HG02970 (cell line): Measurements from ENCODE around the gene MYO7B.

Experiments
- ATAC-seq: cut with Tn5 transposase; IDR thresholded peaks from one replicate; pipeline ENCODE4 v1.9.1; 2021; ENCODE audit warnings: mild to moderate bottlenecking, moderate library complexity, moderate number of reproducible peaks; ENCODE audit not compliant: unreplicated experiment, low FRiP score

MYO7B gene

DNA sequence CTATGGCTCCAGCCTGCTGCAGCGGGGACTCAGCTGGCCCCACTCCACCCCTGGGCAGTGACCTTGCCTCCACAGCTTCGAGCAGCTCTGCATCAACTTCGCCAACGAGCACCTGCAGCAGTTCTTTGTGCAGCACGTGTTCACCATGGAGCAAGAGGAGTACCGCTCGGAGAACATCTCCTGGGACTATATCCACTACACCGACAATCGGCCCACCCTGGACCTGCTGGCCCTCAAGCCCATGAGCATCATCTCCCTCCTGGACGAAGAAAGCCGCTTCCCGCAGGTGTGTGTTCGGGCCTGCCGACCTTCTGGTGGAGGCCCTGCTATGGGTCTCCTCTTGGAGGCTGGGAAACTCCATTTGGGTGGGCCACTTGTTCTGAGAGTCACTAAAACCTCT lies 48.6 kb downstream of the MYO7B start:
- ATAC-seq = no peak

DNA sequence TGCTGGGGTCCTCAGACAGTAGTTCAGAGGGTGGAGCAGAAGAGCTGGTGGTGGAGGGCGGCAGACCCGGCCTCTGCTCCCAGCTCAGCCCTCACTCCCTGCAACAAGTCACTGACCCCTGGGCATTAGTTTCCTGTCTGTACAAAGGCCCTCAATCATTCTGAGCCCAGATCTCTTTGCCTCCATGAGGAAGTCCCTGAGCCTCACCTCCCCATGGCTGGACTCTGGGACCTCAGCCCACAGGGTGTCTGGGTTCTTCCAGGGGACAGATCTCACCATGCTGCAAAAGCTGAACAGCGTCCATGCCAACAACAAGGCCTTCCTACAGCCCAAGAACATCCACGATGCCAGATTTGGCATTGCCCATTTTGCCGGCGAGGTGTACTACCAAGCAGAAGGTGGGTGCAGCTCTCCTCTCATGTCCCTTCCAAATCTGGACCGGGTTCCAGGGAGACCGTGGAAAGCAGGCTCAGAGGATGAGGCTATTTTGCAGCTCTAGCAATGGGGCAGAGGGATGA lies 49.1 kb downstream of the MYO7B start:
- no peak for ATAC-seq

DNA sequence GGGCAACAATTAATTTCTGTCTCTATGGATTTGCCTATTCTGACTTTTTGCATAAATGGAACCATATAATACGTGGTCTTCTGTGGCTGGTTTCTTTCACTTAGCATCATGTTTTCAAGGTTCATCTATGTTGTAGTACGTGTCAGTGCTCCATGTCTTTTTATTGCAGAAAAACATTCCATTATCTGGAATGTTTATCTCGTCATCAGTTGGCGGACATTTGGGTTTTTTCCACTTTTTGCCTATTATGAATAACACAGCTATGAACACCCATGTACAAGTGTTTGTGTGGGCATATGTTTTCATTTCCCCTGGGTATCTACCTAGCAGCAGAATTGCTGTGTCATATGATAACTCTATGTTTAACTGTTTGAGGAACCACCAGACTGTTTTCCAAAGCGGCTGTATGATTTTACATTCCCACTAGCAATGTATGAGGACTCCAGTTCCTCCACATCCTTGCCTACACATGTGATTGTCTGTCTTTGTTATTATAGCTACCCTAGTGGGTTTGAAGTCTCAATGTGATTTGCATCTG lies 49.9 kb downstream of the MYO7B start:
- ATAC-seq = no peak

DNA sequence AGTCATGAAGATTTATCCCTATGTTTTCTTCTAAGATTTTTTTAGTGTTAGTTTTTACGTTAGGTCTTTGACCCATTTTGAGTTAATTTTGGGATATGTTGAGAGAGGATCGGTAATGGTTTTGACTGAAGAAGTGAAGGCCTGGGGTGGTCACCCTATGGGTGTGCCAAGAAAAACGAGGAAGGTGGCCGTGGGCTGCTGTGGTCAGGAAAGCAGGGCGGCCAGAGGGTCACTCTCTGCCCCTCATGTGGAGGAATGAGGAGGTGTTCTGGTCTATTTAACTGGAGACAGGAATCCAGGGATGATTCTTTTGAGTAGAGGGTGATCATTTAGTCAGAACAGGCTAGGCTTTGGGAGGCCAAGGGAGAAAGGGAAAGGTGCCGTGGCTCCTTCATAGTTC lies 50.7 kb downstream of the MYO7B start:
- ATAC-seq = no peak

DNA sequence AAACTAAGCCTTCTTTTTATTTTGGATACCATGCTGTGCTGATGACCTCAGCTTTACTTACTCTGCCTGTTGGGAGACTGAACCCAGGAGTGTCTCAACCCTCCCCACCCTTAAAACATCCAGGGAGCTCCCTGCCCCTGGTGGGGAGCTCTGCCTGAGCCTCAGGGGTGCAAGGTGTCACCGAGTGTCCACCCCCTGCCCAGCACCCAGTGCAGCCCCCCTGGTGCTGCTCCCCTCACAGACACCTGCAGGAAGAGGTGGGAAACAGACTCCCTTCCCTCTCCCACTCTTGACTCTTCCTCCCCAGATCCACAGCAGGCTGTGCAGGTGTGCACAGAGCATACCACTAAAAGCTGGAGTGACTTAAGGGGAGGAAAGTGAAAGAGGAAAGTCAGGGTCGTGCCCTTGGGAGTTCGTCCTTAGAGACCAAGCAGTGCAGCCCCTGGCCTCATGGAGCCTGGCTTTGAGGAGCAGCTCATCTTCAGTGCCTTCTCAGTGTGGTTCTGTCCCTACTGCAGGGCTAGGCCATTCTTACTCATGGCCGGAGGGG lies 51.3 kb downstream of the MYO7B start:
- no peak for ATAC-seq

DNA sequence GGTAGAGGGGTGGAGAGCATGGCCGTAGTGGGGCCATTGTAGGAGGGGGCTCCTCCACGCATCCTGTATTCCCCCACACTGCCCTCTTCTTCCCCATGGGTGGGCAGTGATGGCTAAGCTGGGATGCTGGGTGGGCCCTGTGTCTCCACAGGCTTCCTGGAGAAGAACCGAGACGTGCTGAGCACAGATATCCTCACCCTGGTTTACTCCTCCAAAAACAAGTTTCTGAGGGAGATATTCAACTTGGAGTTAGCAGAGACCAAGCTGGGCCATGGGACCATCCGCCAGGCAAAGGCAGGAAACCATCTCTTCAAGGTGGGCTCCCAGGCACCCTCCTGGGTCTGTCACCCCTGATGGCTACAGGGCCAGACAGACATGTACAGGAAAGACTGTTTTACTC lies 52.8 kb downstream of the MYO7B start:
- ATAC-seq = no peak

DNA sequence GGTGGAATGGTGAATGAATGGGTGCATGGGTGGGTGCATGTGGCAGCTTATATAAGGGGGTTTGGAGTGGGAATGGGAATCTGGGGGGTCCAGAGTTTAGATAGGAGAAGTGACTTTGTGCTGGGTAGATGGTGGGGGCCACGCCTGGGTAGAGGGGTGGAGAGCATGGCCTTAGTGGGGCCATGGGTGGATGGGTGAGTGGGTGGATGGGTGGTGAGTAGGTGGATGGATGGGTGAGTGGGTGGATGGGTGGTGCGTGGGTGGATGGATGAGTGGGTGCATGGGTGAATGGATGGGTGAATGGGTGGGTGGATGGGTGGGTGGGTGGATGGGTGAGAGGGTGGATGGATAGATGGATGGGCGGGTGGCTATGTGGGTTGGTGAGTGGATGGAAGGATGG lies 53.9 kb downstream of the MYO7B start:
- no peak for ATAC-seq

DNA sequence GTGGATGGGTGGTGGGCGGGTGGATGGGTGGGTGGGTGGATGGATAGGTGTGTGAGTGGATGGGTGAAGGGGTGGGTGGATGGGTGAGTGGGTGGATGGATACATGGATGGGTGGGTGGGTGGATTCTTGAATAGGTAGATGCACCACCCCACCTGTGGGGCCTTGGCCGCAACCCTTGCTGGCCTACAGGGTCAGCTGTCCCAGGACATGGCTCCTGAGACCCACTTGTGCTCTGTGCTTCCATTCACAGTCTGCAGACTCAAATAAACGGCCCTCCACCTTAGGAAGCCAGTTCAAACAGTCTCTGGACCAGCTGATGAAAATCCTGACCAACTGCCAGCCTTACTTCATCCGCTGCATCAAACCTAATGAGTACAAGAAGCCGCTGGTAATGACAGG lies 54.4 kb downstream of the MYO7B start:
- ATAC-seq = no peak

DNA sequence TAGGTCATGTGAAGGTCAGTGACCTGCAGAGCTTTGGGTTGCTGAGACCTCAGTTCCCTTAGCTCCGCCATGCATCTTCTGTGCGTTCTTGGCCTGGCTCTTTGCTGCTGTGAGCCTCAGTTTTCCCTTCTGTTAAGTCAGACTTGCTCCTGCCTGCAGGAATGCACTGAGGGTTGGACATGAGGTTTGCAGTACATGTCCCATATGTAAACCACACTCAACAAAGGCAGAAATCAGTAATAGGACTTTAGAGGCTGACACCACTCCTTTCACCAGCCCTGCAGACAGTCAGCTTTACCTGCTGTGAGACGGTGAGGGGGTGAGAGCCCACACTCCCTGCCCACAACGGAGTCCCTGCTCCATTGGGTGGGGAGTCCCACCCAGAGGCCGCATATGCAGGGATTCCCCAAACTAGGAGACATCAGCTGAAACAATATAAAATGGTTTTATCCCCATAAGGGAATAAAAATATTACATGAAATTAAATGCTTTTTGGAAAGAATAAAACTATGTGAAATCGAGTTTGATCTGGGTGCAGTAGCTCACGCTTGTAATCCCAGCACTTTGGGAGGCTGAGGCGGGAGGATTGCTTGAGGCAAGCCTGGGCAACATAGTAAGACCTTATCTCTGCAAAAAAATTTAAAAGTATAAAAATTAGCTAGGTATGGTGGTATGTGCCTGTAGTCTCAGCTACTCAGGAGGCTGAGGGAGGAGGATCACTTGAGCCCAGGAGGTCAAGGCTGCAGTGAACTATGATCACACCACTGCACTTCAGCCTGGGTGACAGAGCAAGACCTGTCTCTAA lies 55.1 kb downstream of the MYO7B start:
- ATAC-seq = no peak

DNA sequence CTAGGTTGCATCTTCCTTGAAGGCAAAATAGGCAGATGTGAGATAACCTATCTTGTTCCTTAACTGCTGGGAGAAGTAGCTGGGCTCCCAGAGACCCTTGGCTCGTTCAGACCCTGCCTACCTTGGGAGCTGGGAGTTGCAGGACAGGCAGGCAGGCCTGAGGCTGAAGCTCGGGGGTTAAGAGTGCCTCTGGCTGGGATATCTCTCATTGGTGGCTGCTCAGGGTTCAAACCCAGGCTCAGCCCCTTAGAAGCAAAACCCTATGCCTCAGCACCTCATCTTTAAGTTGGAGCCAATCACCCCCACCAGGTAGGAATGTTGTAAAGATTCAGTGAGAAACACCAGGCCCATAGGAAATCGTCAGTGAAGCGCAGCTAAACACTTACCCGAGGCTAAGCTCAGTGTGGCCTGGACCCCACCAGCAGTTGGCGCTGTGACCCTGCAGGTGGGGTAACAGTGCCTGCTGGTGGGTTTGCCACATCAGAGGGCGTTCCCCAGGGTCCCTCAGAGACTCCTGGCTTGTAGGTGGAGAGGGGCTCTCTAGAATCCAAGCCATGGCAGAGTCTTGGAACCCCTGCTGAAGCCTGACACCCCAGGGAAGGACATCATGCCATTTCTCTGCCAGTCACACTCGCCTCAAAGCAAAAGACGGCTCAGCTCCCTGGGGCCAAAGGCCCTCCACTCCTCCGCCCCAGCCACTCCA lies 55.9 kb downstream of the MYO7B start:
- peak; percentile 56 for ATAC-seq

DNA sequence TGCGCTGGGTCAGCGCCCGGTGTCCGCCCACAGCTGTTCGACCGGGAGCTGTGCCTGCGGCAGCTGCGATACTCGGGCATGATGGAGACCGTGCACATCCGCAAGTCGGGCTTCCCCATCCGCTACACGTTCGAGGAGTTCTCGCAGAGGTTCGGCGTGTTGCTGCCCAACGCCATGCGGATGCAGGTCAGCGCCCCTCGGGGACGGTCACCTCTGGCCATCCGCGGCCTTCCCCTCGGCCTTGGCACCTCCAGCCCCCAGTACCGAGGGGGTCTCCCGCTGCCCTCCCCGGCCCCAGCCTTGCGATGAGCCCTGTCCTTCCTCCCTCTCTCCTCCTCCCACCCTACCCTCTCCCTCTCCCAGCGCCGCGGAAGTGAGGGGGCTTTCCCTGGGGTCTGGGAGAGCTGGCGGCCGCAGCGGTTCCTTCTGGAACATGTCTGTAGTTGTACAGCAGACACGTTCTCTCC lies 57.3 kb downstream of the MYO7B start:
- ATAC-seq = no peak

DNA sequence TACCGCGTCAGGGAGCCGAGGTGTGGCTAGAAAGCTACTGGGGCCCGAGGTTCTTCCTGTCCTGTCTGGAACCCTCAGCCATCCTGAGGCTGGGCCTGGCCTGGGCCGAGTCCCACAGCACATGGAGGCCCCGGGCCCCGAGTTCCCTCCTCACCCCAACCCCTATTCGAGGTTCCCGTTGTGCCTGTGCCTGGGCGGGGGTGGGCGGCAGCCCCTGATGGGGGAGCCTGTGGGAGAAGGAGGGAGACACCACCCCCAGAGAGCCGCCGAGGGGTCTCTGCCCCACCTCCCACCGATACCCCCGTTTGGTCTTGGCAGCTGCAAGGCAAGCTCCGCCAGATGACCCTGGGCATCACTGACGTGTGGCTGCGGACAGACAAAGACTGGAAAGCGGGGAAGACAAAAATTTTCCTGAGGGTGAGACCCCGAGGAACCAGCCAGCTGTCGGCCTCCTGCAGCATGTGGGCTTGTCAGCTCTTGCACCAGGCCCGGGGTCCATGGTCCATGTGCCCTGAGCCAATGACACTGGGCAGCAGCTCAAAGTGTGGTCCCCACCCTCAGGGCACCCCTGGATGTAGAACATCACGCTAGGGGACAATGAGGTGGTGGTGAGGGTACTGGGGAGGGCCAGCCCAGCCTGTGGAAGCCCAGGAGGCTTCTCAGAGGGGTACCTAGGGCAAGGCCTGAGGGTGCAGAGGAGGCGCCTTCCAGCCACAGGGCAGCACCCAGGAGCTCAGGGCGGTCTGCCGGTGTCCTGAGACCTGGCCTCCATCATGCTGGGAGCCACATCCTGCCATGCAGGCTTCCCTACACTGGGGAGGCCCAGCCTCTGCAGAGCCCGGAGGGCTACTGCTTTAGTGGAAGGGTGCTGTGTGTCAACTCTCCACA lies 58.0 kb downstream of the MYO7B start:
- ATAC-seq = no peak

DNA sequence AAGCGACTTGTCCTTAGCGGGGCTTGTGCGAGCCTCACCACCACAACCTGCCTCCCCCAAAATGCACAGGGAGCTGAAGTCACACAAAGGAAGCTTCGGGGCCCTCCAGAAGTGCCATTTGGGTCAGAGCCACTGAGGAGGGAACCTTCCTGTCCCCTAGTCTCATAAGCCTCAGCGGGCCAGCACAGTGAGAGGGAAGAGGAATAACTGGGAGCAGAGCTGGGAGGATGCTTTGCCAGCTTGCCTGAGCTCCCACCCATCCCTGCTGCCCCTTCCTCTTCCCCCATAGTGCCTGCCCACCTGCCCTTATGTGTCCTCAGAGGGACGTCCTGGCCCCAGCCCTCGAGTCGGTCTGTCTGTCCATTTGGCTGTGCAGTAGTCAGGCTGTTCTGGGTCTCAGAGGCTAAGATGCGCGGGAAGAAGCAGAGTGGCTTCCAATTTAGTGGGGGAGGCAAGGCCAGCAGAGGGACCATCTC lies 58.7 kb downstream of the MYO7B start:
- no peak for ATAC-seq

DNA sequence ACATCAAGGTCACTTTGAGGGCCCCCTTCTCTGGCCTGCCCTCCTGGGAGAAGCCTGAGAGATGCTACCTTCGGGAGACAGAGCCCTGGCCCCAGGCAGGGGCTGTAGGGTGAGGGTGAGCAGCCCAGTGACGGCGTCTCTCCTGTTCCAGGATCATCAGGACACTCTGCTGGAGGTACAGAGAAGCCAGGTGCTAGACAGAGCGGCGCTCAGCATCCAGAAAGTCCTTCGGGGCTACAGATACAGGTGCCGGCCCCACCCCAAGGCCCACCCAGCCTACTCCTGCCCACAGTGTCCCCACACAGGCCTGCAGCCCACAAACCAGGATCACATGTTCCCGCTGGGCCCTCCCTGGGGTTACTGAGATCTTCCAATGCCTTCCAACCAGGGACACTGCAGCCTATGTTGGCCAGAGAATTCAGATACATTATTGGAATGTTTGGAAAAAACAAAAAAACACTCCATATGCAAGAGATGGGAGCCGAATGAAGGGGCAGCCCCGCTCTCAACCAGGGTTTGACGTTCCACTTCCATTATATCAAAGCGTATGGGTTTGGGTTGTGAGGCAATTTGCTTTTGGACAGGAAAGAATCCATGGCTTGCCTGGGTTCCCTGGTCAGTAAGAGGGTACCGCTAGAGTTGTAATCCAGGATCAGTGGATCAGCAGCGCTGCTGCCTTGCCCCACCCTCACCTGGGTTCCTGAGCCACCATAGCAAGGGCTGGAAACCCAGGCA lies 61.0 kb downstream of the MYO7B start:
- no peak for ATAC-seq

DNA sequence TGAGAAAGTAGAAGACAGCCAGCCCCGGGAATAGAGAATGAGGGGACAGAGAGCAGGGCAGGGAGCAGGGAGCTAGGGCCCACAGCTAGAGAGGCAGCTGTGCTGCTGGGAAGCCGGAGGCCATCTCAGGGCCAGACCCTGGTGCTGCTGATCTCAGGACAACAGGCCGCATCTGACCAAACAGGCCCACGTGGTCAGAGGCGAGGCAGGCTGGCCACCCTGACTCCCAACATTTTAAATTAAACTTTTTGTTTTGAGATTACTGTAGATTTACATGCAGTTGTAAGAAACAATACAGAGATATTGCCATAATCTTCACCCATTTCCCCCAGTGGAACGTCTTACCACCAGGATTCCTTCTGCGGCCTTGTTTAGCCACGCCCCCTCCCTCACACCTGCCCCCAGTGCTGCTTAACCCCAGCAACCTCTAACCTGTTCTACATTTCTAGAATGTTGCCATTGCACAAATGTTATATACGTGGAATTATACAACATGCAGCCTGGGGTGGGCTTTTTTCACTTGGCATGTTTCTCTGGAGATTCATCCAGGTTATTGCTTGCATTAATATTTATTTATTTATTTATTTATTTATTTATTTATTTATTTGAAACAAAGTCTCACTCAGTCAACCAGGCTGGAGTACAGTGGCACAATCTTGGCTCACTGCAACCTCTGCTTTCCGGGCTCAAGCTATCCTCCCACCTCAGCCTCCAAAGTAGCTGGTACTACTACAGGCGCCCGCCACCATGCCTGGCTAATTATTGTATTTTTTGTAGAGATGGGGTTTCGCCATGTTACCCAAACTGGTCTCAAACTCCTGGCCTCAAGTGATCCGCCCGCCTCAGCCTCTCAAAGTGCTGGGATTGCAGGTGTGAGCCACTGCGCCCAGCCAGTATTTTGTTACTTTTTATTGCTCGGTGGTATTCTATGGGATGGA lies 61.8 kb downstream of the MYO7B start:
- ATAC-seq = no peak

DNA sequence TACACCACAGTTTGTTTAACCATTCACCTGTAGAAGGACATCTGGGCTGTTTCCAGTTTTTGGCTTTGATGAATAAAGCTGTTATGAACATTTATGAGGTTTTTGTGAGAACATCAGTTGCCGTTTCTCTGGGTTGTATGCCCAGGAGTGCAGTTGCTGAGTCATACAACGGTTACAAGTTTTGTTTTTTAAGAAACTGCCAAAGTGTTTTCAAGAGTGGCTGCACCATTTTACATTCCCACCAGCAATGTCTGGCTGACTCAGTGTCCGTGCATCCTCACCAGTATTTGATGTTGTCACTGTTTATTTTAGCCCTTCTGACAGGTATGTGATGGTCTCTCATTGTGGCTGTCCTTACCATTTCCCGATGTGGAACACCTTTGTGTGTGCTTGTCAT lies 62.5 kb downstream of the MYO7B start:
- no peak for ATAC-seq

DNA sequence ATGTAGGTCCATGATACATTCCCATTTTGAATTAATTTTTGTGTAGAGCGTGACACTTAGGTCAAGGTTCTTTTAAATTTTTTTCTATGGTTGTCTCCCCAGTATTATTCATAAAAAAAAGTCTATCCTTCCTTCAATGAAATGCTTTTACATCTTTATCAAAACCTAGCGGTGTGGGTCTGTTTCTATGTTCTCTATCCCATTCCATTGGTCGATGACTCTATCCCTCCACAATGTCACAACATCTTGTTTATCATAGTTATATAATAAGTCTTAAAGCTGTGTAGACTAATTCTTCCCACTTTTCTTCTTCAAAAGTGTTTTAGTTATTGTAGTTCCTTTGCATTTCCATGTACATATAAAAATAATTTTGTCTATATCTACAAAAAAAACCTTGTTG lies 63.2 kb downstream of the MYO7B start:
- no peak for ATAC-seq

DNA sequence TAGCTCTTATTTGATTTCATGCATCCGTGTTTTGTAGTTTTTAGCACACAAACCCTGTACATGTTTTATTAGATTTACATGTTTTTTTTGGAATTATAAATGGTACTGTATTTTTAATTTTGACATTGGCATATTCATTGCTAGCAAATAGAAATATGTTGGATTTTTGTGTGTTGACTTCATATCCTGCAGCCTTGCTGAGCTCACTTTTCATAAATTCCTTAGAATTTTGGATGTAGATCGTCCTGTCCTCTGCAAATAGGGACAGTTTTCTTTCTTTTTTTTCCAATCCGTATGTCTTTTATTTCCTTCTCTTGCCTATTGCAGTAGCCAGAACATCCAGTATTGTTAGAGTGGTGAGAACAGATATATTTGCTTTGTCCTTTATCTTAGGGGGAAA lies 63.7 kb downstream of the MYO7B start:
- no peak for ATAC-seq
